Renal cortex interstitium (tissue), 11 donors: ENCODE measurements around the gene NACC2. TPM values are rescaled to one million over a fixed set of nuclear protein-coding genes. Genes with fewer than 3 reads are reported as not detected.
"Not testable (repeated sequence)": the region's sequence is repeated elsewhere in the genome, so short reads cannot be mapped to it uniquely, and the experiment has no call there.

ENCODE experiments used
- DNase-seq, 11 donors: peaks; one replicate each; pipeline ENCODE4 v3.0.0-alpha.2; 2013; ENCODE audit warnings: low read depth in 9 of 11, low spot score in 4 of 11; ENCODE audit errors: extremely low read depth in 1 of 11
- polyA plus RNA-seq, 3 donors: library from polyadenylated mRNA; unstranded; fragments of 120-200 nt; gene quantifications; one replicate each; pipeline ENCODE4 v1.2.1, GENCODE V29; 2013; ENCODE audit not compliant: insufficient read length in 3 of 3

Gene NACC2
- polyA plus RNA-seq, 3 donors = 7.0 to 9.6 (median 9.4) TPM

DNA sequence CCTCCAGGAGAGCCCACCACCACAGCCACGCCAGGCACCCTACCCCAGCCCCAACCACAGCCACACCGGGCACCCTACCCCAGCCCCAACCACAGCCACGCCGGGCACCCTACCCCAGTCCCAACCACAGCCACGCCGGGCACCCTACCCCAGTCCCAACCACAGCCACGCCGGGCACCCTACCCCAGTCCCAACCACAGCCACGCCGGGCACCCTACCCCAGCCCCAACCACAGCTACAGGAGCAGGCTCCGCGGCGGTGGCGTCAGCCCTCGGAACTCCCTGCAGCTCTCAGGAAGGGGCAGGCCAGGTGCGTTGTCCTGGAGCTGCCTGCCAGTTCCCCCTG is 128.2 kb downstream of the NACC2 start:
- not testable (repeated sequence) for DNase-seq

DNA sequence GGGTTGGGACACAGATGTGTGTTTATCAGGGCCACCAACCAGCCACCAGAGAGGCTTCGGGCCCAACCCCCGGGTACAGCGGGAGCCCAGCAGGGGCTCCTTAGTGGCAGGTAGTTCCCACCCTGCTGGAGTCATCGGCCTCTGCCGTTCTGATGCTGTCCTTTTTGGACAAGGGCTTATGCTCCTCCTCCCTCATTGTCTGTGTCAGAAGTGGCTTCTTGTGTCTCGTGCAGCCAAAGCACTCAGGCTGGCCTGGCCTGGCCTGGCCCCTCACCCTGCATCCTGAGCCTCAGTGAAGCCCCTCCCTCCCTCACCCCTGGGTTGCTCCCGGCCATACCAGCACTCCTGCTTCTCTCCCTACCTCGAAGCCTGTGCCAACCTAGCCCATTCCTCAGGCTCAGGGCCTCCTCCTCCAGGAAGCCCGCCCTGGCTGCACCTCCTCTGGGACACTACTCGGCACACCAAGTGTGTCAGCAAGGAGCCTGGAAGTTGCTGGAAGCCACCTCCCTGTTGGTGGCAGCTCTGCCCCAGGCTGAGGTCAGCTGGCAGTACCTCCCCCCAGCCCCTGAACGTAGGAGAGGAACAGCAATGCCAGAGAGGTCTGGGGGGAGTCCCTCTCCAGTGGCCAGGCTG is 129.8 kb downstream of the NACC2 start:
- DNase-seq = no peak

DNA sequence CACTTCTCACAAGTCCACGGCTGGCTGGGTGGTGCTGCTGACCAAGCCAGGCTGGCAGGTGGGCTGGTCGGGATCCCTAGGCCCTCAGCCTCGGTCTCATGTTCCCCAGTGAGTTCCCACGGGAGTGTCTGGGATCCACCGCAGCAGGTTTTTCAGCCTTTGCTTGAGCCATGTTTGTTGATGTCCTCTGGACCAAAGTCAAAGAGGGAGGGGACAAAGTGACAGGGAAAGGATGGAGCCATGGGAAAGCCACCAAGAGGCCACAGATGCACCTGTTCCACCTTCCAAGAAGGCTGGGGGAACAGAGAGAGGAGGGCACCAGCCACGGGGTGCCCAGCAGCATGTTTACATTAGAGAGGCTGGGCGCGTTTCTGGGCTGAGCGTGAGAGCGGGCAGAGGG is 131.2 kb downstream of the NACC2 start:
- no peak for DNase-seq

DNA sequence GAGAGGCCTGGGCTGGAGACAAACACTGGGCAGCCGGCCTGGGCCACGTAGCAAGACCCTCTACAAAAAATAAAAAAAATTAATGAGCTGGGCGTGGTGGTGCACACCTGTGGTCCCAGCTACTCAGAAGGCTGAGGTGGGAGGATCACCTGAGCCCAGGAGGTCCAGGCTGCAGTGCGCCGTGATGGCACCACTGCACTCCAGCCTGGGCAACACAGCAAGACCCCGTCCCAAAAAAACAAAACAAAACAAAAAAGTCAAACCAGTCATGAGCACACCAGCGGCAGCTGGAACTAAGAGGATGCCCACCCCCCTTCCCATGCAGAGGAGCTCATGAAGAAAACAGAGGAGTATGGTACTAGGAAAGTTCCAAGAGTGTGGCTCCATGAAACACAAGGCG is 131.8 kb downstream of the NACC2 start:
- DNase-seq = no peak

DNA sequence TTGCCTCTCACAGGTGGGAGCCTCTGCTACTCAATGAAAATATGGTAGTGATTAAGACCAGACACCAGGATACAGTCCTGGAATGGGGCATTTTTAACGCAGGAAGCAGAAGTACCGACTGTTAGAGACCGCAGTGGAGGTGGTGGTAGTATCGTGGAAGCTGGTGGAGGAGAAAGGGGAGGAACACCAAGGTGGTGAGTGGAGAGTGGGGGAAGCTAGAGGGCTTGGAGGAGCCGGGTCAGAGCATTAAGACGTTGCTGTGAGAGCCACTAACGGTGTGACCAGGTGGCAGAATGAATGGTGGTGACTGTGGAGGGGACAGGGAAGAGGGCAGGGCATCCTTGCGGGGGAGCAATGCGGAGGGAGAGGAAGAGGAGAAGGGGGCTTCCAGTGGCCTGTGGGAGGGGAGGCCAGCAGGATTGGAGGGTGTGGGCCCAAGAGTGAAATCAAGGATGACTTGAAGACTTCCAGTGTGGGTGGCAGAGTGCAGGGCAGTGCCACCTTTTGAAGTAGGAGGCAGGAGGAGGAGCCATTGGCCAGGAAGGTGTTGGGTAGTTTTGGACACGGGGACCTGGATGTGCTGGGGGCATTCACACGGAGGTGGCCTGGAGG is 132.3 kb downstream of the NACC2 start:
- no peak for DNase-seq

DNA sequence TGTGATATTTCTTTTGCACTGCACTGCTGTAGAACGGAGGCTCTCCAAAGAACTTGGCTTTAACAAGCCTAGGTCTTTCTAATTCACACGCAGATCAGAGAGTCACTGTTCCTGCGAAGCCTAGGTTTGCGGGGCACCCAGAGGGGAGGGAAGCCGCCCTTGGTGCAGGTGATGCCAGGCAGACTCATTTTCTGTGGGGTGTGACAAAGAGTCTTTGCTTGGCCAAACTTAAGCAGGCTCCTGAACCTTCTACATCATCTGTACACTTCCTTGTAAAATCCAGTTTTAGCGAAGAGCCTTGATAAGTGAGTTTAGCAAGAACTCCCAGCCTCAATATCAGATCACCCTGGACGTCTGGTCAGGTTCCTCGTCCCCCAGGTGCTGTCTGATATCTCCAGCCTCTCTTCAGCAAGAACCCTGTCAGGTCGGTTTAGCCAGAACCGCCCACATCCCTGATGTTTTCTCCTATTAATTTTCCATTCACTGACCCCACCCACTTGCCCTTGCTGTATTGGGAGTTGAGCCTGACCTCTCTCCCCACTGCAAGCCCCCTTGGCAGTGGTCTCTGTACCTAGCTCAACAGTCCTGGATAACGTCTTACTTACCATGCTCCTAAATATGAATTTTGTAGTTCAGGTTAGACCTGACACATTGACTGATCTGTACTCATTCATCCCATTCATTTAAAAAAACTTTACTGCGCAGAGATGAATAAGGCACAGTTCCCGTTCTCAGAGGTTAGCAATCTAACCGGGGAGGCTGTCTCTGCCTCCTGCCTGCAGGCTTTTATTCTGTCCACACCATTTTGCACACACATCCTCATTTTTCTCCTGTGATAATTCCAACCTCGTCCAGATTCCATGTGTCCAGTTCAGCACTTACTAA is 133.0 kb downstream of the NACC2 start:
- DNase-seq = no peak

DNA sequence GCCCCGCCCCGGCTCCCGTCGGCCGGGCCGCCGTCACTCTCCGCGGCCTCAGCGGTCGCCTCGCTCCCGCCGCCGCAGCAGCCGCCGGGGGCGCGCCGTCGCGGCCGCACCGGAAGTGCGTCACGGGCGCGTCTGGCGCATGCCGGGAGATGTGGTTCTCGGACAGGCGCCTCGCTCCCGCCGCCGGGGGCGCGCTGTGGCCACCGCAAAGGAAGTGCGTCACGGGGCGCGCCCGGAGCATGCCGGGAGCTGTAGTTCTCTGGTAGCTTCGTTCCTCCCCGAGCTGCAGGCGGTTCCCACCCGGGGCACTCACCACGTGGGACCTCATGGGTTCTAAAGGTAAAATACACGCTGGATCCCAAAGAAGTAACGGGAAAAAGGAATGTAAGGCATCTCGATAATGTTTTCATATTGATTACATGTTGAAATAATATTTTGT is 133.8 kb downstream of the NACC2 start, which contains the start of gene UBAC1:
TSS of gene UBAC1 (minus strand) at position 97 of the 439 bp plus-strand sequence. CDS start 211 bp downstream, outside the sequence.
- DNase-seq = peak; percentile 84 to 95 (median 90)

DNA sequence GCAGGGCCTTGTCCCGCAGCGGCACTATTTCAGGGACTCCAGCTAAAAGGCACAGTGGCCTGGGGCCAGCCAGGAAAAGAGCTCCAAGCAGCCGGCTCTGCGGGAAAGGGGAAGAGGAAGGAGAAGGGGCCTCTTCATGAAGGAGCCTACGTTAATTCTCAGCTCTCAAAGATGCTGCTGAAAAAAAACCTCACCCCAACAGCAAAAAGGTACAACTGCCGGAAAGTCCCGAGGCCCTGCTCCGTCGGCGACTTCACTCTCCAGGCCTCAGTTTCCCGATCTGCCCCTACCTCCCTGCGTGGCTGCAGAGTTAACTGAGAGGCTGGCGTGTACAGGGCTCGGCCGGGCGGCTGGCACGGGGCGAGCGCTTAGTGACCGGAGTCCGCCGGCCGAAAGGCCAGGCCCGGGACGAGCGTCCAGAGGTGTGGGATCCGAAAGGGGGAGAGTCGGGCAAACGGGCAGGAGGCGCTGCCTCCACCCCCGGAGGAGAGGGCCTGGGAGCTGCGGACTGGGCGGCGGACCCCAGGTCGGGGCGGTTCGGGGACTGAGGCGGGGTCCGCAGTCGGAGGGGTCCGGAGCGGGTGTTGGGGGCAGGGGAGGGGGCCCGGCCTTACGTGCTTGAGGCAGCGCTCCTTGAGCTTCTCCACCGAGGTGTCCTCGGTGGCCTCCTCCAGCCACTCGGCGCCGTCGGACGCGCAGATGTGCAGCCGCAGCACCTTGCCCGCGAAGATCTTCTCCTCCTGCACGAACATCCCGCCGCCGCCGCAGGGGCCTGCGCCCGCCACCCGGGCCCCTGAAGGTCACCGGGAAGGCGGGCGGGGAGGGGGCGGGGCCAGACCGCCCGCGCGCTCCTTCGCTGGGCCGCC is 134.4 kb downstream of the NACC2 start:
- DNase-seq = no peak

DNA sequence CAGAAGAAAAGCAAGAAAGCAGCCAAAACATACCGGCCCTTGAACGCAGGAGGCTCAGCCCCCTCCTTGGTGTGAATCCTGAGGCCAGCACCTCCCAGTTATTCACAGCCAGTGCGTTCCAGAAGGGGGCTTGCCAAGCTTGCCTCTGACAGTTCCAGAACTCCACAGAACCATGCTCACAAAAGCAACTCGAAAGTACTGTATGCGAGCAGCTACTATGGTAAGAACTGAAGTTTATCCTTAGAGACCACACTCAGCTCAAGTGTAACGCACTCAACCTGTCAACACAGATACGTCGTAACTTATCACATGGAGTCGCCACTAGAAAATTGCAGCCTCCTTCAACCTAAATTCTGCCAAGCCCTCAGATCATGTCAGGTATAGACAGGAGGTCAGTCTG is 135.3 kb downstream of the NACC2 start:
- no peak for DNase-seq

DNA sequence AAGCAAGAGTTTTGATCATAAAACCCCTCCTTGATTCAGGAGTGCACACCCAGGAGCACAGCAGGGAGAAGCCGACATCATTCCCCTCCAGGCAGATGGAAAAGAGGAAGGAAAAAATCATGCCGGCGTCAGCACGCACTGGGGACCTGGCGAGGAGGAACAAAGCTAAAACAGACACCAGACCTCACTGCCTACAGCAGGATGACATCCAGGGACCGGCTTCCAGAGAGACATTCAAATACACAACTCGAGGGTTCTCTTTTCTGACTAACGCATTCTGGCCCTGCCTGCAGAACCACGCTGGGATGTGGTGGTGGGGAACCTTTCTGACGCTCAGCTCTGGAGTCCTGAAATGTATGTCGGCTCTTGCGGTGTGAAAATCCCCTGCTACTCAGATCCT is 136.6 kb downstream of the NACC2 start:
- no peak for DNase-seq

DNA sequence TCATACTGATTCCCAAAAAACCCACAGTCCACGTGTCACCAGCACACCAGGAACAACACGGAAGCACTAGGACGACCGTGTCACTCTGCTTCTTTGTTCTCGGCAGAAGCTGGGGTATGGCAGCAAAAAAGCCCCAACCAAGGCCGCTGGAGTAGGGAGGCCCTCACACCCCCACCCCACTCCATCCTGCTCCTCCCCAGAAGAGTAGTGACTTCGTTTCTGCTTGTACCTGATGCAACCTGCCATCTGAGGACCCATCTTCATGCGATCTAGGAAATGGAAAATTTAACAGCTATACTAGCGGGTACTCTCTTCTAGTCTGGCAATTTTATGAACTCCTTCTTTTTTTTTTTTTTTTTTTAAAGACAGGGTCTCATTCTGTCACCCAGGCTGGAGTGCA is 137.7 kb downstream of the NACC2 start:
- no peak for DNase-seq

DNA sequence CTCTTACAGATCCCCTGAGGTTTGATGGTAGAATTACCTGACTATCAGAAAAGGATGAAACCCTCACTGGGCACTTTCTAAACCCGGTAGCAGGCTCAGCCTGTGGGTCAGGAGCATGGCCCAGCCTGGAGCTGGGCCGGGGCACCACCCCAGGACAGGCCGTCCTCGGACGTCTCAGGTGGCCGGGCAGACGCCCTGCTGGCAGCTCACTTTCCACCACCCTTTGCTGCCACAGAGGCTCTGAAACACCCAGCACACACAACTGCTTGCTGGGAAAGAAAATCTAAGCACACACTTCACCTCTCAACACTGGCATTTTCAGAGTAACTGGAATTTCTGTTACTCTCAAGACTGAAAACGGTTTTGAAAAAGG is 138.3 kb downstream of the NACC2 start:
- DNase-seq = no peak

Other genes starting within 250 kb of the NACC2 start
- 10 to 100 TPM; 23.4 to 26.8 (median 26.5) TPM for gene CAMSAP1, start 187.7 kb downstream of the NACC2 start, polyA plus RNA-seq
- gene UBAC1, start 133.9 kb downstream of the NACC2 start, polyA plus RNA-seq = 10 to 100 TPM; 30.9 to 35.9 (median 33.2) TPM
- gene TMEM250, start 23.6 kb upstream of the NACC2 start, polyA plus RNA-seq = 10 to 100 TPM; 16.2 to 22.9 (median 19.7) TPM
- not detected for gene LHX3, start 109.8 kb upstream of the NACC2 start, polyA plus RNA-seq
- 10 to 100 TPM; 16.6 to 19.0 (median 18.8) TPM for gene QSOX2, start 150.5 kb upstream of the NACC2 start, polyA plus RNA-seq
- 1 to 10 TPM; 1.7 to 4.5 (median 2.3) TPM for gene CCDC187, start 208.8 kb upstream of the NACC2 start, polyA plus RNA-seq
- 10 to 100 TPM; 28.2 to 48.1 (median 47.2) TPM for gene GPSM1, start 232.2 kb upstream of the NACC2 start, polyA plus RNA-seq